Activated CD8-positive, alpha-beta memory T cell treated with anti-CD3 and anti-CD28 coated beads, Interleukin-2, amount 50 U/mL, for 4 hours (primary cell): Measurements from ENCODE around the gene ARSH.
"Not testable (repeated sequence)": the region's sequence is repeated elsewhere in the genome, so short reads cannot be mapped to it uniquely, and the experiment has no call there.

Experiments used
- DNase-seq: peaks from one replicate; pipeline ENCODE4 v3.0.0-alpha.2; 2020

ARSH gene

DNA sequence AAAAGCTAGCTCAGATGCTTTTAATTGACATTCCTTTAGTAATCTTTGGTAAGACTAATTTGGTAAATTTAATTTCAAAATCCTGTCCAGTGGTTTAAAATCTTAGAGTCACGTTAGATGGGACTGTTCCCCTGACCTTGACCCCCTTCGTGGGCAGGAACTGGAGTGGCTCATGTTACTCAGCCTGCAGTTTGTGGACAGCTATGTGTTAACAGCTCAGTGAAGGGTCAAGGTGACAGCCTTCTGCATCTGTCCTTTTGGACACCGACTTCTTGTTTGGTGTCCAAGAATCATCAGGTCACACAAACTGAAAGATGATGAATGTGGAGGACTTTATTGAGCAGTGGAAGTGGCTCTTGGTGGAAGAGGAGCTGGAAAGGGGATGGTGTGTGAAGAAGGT, 37.9 kb downstream of the ARSH start:
- DNase-seq: no peak

DNA sequence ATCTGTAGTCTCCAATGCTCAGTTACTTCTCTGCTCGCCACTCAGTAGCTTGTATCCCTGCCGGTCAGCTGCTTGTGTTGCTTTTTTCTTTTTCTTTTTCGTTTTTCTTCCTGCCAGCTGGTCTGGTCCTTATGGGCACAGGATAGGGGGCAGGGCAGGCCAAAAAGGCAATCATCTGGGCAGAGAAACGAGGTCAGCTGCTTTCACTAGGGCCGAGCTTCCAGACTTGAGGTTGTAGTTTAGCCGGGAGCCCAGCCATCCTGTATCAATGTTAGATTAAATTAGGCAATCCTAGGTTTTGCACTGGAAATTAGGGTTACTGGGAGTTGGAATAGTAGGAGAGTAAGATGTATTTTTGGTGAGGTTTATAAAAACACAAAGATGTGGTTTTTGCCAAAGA, 38.3 kb downstream of the ARSH start:
- no peak for DNase-seq

DNA sequence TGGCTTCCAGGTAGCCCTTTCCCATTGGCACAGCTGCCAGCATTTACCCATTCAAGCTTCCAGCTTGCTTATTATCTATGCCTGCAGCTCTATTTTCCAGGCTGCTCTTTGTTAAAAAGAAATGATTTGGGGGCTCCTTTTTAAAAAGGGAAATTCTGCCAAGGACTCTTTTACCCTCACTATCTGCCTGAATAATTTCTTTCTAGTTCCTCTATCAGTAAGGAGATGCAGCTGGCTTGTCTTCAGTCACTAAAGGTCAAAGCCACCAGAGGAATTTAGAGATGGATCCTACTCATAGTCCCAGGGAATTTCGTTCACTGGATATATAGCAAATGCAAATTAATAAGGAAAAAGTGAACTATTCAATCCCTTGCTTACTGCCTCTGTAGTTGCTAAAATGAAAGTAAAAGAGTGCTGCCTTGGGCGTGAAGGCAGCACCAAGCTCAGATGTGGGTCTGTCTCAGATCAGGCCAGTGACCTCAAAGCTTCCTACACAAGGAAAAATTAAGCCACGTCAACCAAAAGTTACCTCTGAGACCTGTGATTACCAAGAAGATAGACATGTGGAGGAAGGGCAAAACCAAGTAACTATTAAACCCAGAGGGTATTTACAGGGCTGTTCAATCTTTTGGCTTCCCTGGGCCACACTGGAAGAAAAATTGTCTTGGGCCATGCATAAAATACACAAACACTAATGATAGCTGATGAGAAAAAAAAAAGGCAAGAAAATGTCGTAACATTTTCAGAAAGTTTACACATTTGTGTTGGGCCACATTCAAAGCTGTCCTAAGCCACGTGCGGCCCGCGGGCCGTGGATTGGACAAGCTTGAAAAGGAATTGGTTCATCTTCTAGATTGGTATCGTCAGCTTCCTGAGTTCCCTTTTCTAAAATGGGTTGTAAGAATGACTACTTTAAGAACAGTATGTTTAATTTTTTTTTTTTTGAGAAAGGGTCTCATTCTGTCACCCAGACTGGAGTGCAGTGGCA, 40.2 kb downstream of the ARSH start:
- DNase-seq: no peak

DNA sequence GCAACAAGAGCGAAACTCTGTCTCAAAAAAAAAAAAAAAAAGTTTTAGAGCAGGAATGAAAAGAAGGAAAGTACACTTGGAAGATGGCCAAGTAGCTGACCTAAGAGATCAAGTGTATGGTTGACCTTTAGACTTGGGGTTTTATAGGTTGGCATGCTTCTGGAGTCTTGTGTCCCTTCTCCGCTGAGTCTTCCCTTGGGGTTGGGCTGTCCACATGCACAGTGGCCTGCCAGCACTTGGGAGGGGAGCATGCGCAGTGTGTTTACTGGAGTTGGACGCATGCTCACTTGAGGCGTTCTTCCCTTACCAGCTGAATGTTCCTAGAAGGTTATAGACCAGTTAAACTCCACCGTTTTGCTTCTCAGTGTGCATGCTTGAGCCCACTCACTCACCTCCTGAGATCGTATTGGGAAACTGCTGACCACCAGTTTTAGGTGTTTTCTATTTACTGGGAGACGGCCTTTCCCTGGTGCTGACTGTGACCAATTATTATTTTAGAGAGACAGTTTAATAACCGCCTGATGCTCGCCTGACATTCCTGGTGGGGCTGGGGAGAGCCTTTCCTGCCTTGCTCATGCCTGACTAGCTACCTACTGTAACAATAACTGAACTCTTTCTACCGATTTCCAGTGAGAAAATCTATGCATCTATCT, 44.3 kb downstream of the ARSH start:
- not testable (repeated sequence) for DNase-seq

DNA sequence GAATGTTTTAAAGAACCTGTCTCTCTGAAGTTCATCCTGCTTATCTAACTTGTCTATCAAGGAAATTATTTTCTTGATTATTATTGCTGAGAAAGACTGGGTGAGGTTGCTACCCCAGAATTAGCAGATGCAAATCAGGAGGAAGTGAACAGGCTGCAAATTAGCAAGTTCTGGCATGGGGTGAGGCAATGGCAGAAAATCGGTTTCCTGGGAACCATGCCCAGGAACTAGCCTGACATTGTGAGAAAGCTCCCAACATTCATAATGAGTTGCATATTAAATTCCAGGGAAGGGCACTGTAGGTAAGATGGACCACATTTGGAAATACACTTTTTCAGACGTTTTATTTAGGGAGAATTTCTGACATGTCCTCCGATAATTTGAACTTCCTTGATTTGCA, 46.5 kb downstream of the ARSH start:
- DNase-seq: no peak

DNA sequence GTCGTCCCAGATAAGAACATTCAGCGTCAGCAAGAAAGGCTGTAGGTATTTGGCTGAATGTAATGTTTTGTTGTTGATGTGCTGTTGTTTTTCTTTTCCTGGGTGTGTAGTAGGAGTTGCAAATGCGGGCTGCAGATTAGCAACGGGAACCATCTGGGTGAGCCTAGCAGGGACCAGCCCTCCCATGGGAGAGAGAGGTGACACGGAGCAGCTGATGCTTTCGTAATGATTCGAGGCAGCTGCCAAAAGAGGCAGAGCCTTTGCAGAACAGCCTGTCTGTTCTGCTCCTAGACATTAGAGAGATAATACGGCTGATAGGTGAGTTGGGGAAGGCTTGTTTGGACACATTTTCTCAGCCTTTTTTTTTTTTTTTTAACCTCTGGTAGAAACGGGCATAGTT, 60.2 kb downstream of the ARSH start:
- no peak for DNase-seq

DNA sequence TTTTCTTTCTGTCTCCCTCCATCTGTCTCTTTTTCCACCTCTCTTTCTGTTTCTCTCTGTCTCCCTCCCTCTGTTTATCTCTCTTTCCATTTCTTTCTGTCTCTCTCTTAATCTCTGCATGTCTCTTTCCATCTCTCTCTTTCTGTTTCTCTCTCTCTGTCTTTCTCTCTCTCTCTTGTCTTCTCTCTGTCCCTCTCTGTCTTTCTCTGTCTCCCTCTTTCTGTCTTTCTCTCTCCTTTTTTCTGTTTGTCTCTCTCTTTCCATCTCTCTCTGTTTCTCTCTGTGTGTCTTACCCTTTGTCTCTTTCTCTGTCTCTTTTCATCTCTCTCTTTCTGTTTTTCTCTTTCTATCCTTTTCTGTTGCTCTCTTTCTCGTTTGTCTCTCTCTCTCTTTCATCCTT, 69.6 kb downstream of the ARSH start:
- no peak for DNase-seq

DNA sequence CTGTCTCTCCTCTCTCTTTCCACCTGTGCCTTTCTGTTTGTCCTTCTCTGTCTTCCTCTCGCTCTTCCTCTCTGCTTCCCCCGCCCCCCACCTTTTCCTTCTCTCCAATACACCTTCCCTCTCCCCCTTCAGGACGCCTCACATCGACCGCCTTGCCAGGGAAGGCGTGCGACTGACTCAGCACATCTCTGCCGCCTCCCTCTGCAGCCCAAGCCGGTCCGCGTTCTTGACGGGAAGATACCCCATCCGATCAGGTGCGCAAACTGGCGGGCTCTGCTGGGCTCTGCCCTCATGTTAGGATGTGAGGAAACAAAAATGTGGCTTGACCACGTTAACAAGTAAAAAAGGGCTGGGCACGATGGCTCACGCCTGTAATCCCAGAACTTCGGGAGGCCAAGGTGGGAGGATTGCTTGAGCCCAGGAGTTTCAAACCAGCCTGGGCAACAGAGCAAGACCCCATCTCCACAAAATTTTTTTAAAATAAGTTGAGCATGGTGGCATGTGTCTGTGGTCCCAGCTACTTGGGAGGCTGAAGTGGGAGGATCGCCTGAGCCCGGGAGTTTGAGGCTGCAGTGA, 70.2 kb downstream of the ARSH start:
- no peak for DNase-seq
